Heart right ventricle (tissue), 16 donors: ENCODE measurements around the gene PHRF1. TPM values are rescaled to one million over a fixed set of nuclear protein-coding genes. Genes with fewer than 3 reads are reported as not detected.

Experiments used
- ATAC-seq, 8 donors: fragments of 200-7000 bp; cut with Tn5 transposase; one replicate each; pipeline ENCODE4 v1.9.1; 2020; ENCODE audit warnings: mild to moderate bottlenecking in 8 of 8, moderate library complexity in 8 of 8, moderate number of reproducible peaks in 1 of 8
- DNase-seq, 2 donors: peaks; one replicate each; pipeline ENCODE4 v3.0.0-alpha.2; 2020
- H3K27ac ChIP-seq, 10 donors: fragments of 200-600 bp; sonication (generic) in 2 of 10; one replicate each; pipeline versions ENCODE4 v1.5.0 to v1.8.0; 2020 to 2022; ENCODE audit warnings: mild to moderate bottlenecking in 3 of 10
- H3K27me3 ChIP-seq, 7 donors: fragments of 200-600 bp; one replicate each; pipeline ENCODE4 v1.8.0; 2021 to 2022; ENCODE audit warnings: mild to moderate bottlenecking in 2 of 7
- H3K36me3 ChIP-seq, 9 donors: fragments of 200-600 bp; sonication (generic) in 1 of 9; one replicate each; pipeline versions ENCODE4 v1.5.0 to v1.8.0; 2020 to 2022; ENCODE audit warnings: mild to moderate bottlenecking in 2 of 9
- H3K4me1 ChIP-seq, 9 donors: fragments of 200-600 bp; sonication (generic) in 1 of 9; one replicate each; pipeline versions ENCODE4 v1.5.0 to v1.8.0; 2020 to 2022; ENCODE audit warnings: mild to moderate bottlenecking in 4 of 9
- H3K4me3 ChIP-seq, 10 donors: fragments of 200-600 bp; sonication (generic) in 2 of 10; one replicate each; pipeline versions ENCODE4 v1.5.0 to v1.8.0; 2020 to 2022; ENCODE audit warnings: mild to moderate bottlenecking in 7 of 10, moderate library complexity in 2 of 10
- H3K9me3 ChIP-seq, 11 donors: fragments of 200-600 bp in 10 of 11; sonication (generic) in 2 of 11; one replicate each; pipeline versions ENCODE4 v1.5.0 to v1.8.0; 2013 to 2022; ENCODE audit warnings: mild to moderate bottlenecking in 2 of 11, control low read depth in 1 of 11, moderate library complexity in 1 of 11
- WGBS, 2 donors: extraction: QIAGEN DNeasy Blood & Tissue Kit; methylation state at CpG; one replicate each; pipeline ENCODE4 v1.1.7; 2013; ENCODE audit warnings: inconsistent platforms in 1 of 2; 5-methylcytosine and 5-hydroxymethylcytosine counted together
- intact Hi-C, 10 donors: fragments of 100-400 bp; cut with DNase I; formaldehyde crosslinking; loops; one replicate each; pipeline versions ENCODE4 v1.11.1 to v1.14.2; 2022
- polyA plus RNA-seq, 2 donors: library from polyadenylated mRNA; stranded (reverse); fragments of 200-250 nt; gene quantifications; one replicate each; pipeline ENCODE4 v1.2.3, GENCODE V29; 2013
- total RNA-seq, 10 donors: library from RNA; stranded (reverse); fragmentation: NEBNext Ultra II Directional in 3 of 10; extraction: Animal tissue kit (Norgen Biotek cat#: 25700) in 3 of 10; gene quantifications; one replicate each; pipeline versions ENCODE4 v1.2.1 to v1.2.4, GENCODE V29; 2021 to 2023
- TF ChIP-seq, protein P1 (sequence below), 9 donors: fragments of 200-600 bp; sonication (generic) in 2 of 9; IDR thresholded peaks; one replicate each; pipeline versions ENCODE4 v1.5.0 to v1.8.0; 2021 to 2022; ENCODE audit warnings: antibody characterized with exemption in 9 of 9, mild to moderate bottlenecking in 5 of 9, moderate library complexity in 1 of 9
- donor health status: Arrhythmogenic right ventricular cardiomyopathy.
- donor health status: ischemic (EF 13 %, LVEDD 7.1; RV severe dilation, severe dysfunction).
- donor health status: healthy with polysubstance abuse.
- donor health status: DM: no; HTN: yes; CAD: no.
- donor health status: DM: no; HTN: no; CAD: no.
- donor health status: ischemic (EF 25% LVEDD 6.9; RV normal size, moderate dysfunction).
- donor health status: ischemic (EF 25% LVEDD 5.7; RV mildly dilated, moderate dysfunction).
- donor health status: healthy.
- donor health status: DM: yes; HTN: yes; CAD: no.
- donor health status: Ischemic cardiomyopathy.
- donor health status: ischemic (EF 35%, LVEDD 5.7; RV mildly dilated, moderate dysfunction).
- donor health status: nonischemic (EF 11% LVEDD 7.7; RV severe dilation, severe dysfunction).
- donor health status: DM: yes; HTN: yes; CAD: no.
- donor health status: PGD.
- donor health status: ischemic (EF 29% LVEDD 5.4; RV normal size, mild dysfunction).
- donor health status: nonischemic (EF 23%, LVEDD 6.1; RV moderate dilation, normal function).

PHRF1 gene
- total and polyA plus RNA-seq, 12 donors = 10.5 to 23.0 (median 18.5) TPM

DNA sequence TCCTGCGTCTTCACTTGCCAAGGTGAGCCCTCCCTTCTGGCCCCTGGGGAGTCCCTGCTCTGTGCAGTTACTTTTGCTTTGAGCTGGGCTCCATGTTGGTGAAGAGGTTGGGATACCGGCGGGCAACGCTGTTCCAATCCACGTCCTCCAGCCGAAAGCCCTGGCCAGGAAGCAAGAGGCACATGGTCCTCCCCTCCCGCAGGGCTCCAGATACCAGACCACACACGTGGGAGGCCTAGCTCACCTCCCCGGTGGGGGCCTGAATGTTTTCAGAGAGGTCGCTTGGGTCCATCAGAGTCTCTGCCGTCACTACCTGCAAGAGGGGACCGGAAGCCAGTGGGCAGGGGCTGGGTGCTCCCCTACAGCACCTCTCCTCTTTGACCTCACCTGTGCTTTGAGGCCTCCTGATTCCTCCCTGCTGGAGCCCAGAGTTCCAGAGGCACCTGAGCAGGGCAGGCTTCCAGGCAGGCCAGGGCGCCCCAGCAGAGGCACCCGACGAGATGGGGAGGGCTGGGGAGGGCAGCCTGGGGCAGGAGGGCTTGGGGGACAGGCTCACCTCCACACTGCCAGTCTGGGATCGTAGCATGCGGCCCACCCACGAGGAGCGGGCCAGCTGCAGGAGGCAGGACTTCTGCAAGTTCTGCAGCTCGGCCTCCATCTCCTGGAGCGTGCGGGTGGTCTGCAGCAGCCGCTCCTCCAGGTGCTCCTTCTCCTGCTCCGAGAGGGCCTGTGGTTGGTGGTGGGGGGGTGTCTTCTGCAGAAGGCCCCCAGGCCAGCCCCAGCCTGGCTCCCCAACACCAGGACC is 18.7 kb upstream of the PHRF1 start:
- TF ChIP-seq, protein P1, sequence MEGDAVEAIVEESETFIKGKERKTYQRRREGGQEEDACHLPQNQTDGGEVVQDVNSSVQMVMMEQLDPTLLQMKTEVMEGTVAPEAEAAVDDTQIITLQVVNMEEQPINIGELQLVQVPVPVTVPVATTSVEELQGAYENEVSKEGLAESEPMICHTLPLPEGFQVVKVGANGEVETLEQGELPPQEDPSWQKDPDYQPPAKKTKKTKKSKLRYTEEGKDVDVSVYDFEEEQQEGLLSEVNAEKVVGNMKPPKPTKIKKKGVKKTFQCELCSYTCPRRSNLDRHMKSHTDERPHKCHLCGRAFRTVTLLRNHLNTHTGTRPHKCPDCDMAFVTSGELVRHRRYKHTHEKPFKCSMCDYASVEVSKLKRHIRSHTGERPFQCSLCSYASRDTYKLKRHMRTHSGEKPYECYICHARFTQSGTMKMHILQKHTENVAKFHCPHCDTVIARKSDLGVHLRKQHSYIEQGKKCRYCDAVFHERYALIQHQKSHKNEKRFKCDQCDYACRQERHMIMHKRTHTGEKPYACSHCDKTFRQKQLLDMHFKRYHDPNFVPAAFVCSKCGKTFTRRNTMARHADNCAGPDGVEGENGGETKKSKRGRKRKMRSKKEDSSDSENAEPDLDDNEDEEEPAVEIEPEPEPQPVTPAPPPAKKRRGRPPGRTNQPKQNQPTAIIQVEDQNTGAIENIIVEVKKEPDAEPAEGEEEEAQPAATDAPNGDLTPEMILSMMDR (IDR thresholded peaks at IDR 0.05) = no peak
- no peak overlapping the region for H3K27ac ChIP-seq
- H3K27me3 ChIP-seq = peaks cover 31 to 75% (median 66%) of the 10 kb centered on the region in 7 donors
- H3K36me3 ChIP-seq = no peaks in the 10 kb centered on the region
- ATAC-seq (no peak), DNase-seq (no peak)
- H3K9me3 ChIP-seq = no peaks in the 10 kb centered on the region
- no peak overlapping the region for H3K4me3 ChIP-seq
- 84% methylated on average over 24 of the region's 24 CpGs for WGBS, 2 donors
- intact Hi-C loops = loop anchor here in 5 of 10 donors (5.0 kb wide), 2 partner anchors 165 to 170 kb away; no protein-coding TSS in a partner anchor
- H3K4me1 ChIP-seq = peaks cover 12 to 36% (median 29%) of the 10 kb centered on the region in 9 donors

DNA sequence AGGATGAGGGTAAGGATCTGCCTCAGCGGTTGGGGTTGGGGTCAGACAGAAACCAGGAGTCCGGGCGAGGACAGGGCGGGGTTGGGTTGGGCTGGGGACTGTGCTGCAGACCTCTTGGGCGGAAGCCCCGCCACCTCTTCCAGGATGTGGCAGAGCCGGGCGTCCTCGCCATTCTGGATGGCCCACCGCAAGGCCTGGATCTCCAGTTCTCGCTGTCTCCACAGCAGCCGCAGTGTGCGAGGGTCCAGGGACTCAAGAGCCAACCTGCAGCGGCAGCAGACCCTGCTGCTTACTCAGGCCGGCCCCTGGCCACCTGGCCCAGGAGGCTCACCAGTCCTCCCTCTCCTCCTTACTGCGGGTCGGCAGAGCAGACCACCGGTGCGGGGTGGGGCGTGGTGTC is 17.8 kb upstream of the PHRF1 start:
- TF ChIP-seq, protein P1 (IDR thresholded peaks at IDR 0.05) = no peak
- 84 to 91% methylated on average over 20 of the region's 20 CpGs for WGBS, 2 donors
- Histone ChIP-seq H3K9me3 (no peaks in the 10 kb centered on the region), H3K27me3 (peaks cover 26 to 66% (median 57%) of the 10 kb centered on the region in 7 donors), H3K4me3 (no peak overlapping the region), H3K27ac (no peak overlapping the region), H3K36me3 (peaks cover 0 to 3% (median 0%) of the 10 kb centered on the region in 9 donors), H3K4me1 (peaks cover 12 to 36% (median 29%) of the 10 kb centered on the region in 9 donors)
- no peak for ATAC-seq
- no peak for DNase-seq
- intact Hi-C loops = loop anchor here in 5 of 10 donors (5.0 kb wide), 2 partner anchors 164 to 169 kb away; no protein-coding TSS in a partner anchor

DNA sequence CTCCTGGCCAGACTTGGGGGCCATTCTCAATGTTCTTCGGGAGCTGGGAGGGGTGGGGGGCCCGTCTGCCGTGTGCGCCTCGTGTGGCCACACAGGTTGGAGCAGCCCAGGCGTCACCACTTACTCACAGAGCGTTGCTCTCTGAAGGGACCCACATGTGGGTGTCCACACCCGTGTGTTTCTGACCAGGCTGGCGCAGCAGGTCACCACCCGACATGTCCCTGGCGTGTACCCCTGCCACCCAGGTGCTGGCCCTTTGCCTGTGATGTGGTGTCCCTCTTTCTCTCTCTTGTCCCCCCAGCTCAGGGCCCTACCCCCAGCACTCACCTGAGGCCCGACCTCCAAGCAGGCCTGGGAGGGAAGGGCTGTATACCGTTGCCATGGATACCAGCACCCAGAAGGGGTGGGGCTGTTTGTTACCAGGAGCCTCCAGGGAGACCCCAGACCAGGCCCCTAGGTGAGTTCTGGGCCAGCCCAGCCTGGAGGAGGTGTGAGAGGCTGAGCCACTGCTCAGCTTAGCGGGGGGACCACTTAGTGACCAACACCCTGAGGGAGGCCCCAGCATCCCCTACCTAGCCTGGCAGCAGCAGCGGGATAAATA is 17.1 kb upstream of the PHRF1 start:
- Histone ChIP-seq H3K4me3 (no peak overlapping the region), H3K27me3 (peaks cover 20 to 59% (median 51%) of the 10 kb centered on the region in 7 donors), H3K9me3 (no peaks in the 10 kb centered on the region), H3K27ac (no peak overlapping the region), H3K36me3 (peaks cover 0 to 8% (median 0%) of the 10 kb centered on the region in 9 donors), H3K4me1 (peaks cover 12 to 36% (median 29%) of the 10 kb centered on the region in 9 donors)
- DNase-seq (no peak), ATAC-seq (no peak)
- intact Hi-C loops = loop anchor here in 5 of 10 donors (5.0 kb wide), 2 partner anchors 163 to 168 kb away; no protein-coding TSS in a partner anchor
- 84 to 86% methylated on average over 15 of the region's 15 CpGs for WGBS, 2 donors
- TF ChIP-seq, protein P1 (IDR thresholded peaks at IDR 0.05) = no peak

DNA sequence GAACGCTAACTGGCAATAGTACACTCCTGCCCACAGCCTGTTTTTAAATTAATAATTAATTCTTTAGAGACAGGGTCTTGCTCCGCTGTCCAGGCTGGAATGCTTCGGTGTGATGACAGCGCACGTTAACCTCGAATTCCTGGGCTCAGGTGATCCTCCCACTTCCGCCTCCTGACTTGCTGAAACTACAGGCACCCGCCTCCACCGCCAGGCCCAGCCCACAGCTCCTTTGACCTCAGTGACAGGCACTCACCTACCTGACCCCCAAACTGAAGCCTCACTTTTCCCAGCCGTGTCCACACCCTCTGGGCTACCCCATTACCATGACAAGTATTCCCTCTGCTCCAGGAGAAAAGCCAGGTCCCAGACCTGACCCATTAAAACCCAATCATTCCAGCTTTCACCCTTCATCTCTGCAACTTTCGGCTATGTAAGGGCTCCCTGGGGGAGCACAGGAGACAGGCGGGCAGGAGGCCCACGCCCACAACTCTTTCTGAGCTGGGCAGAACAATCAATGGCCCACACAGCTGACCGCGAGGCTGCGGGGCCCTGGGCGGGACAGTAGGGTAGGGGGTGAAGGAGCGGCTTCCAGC is 16.5 kb upstream of the PHRF1 start:
- peak overlapping the region in 9 of 10 donors; percentile 65 to 90 (median 74) for H3K4me3 ChIP-seq
- peaks cover 0 to 8% (median 0%) of the 10 kb centered on the region in 9 donors for H3K36me3 ChIP-seq
- 77 to 84% methylated on average over 18 of the region's 18 CpGs for WGBS, 2 donors
- no peak for DNase-seq
- H3K27me3 ChIP-seq = peaks cover 15 to 52% (median 44%) of the 10 kb centered on the region in 7 donors
- intact Hi-C loops = loop anchor here in 5 of 10 donors (5.0 kb wide), 2 partner anchors 162 to 167 kb away; no protein-coding TSS in a partner anchor
- no peaks in the 10 kb centered on the region for H3K9me3 ChIP-seq
- ATAC-seq = peak in 1 of 8 donors; percentile 25
- TF ChIP-seq, protein P1 (IDR thresholded peaks at IDR 0.05) = no peak
- peaks cover 9 to 31% (median 25%) of the 10 kb centered on the region in 9 donors for H3K4me1 ChIP-seq
- peak overlapping the region in 3 of 10 donors; percentile 56 to 85 (median 63) for H3K27ac ChIP-seq
